GM21786 (cell line): ENCODE results near the gene MFSD2A.
"Not testable (repeated sequence)": the region's sequence is repeated elsewhere in the genome, so short reads cannot be mapped to it uniquely, and the experiment has no call there.

Experiments used
- ATAC-seq: cut with Tn5 transposase; IDR thresholded peaks from one replicate; pipeline ENCODE4 v1.9.1; 2021; ENCODE audit not compliant: unreplicated experiment

MFSD2A gene

DNA sequence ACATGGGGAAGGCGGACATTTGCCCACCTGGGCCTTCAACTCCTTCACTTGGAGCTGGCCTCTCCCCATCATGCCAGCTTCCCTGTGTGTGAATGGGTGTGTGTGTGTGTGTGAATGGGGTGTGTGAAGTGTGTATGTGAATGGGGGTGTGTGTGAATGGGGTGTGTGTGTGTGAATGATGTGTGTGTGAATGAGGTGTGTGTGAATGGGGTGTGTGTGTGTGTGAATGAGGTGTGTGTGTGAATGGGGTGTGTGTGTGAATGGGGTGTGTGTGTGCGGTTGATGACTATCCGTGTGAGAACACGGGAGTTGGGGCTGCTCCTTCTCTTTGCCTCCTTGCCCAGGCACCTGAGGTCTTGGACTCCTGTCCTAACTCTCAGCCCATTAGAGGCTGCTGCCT is 9.6 kb downstream of the MFSD2A start:
- no peak for ATAC-seq

DNA sequence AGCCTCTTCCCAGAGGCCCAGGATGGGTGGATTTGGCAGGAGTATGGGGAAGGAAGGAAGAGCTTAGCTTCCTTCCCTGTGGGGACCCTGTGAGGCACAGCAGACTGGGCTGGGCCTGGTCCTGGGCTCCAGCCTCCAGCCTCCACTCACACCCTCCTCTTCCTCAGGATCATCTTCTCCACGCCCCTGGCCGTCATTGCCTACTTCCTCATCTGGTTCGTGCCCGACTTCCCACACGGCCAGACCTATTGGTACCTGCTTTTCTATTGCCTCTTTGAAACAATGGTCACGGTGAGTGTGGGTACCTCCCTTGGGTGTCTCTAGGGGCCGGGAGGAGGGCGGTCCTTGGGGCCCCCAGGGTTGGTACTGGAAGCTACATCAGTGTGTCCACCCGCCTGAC is 10.1 kb downstream of the MFSD2A start:
- no peak for ATAC-seq

DNA sequence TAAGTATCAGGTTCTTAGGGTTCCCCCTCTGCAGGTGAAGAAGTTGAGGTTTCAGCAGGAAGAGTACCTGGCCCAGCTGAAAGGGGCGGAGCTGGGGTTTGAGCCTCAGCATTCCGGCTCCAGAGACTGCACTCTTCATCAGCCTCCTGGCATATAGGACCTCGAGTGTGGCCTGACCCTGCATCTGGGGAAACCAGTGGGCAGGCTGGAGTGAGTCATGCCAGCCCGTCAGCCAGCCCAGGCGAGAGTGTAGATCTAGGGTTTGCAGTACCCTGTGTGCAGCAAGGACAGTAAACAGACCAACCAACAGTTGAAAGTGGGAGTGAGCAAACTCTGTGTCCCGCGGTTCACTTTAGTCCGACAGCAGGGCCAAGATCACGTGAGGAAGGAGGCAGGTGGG is 14.1 kb downstream of the MFSD2A start:
- no peak for ATAC-seq

DNA sequence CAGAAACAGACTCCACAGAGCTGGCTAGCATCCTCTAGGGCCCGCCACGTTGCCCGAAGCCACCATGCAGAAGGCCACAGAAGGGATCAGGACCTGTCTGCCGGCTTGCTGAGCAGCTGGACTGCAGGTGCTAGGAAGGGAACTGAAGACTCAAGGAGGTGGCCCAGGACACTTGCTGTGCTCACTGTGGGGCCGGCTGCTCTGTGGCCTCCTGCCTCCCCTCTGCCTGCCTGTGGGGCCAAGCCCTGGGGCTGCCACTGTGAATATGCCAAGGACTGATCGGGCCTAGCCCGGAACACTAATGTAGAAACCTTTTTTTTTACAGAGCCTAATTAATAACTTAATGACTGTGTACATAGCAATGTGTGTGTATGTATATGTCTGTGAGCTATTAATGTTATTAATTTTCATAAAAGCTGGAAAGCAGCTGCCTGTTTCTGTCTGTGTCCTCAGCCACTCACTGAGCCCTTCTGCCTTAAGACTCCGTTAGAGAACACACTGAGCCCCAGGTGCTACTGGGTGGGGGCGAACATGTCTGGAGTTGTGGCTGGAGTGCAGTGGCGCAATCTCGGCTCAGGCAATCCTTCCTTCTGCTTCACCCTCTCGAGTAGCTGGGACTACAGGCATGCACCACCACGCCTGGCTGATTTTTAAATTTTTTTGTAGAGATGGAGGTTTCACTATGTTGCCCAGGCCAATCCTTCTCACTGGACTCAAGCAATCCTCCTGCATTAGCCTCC is 14.8 kb downstream of the MFSD2A start:
- ATAC-seq, result no peak

DNA sequence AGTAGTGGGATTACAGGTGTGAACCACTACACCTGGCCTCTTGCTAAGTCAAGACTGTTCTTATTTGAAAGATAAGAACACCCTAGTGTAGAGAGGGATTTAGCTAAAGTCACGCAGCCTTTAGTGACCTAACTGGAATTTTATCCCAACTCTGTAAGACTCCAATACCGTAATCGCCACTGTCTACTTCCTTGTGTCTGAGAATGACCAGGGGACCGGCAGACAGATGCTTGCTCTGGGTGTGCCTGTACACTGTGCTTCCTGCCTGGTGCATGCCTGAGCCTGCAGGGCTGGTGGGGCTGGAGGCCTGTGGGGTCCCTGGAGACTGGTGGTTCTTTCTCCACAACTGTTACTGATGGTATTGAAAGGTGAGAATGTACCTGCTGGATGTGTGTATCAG is 15.3 kb downstream of the MFSD2A start:
- ATAC-seq, result no peak

DNA sequence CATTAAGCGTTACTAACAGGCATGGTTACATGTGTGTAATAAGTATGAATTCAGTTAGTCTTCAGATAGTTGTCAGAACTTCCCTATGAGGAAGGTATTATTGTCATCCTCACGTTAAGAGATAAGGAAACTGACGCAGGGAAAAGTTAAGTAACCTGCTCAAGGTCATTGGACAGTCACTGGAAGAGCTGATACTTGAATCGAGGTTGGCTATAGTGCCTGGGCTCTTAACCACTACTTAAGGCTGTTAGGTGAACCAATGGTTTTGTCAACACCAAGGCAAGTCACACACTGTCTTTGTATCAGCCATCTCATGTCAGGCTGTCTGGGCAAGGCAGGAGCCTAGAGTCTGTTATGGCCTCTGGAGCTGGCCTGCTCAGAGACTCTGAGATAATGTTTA is 16.2 kb downstream of the MFSD2A start:
- ATAC-seq, result no peak

DNA sequence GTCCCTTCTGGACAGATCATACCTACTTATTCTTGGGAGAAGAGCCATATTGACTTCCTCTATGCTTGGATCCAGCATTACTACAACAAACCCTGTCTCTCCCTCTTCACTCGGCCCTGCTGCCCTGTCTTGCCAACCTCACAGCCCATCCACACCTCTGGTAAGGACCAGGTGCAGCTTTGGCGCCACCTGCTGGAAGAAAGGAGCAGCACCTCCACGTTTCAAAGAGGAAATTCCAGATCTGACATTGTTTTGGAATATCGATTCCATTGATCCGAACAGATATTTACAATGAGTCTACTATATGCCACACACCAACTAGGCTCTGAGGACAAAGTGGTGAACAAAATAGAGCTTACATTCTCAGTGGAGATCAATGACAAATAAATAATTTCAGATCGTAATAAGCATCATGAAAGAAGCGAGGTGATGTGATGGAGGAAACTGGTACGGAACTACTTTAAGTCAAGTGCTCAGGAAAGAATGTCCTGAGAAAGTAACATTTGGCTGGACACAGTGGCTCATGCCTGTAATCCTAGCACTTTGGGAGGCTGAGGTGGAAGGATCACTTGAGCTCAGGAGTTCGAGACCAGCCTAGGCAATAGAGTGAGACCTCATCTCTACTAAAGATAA is 18.7 kb downstream of the MFSD2A start:
- no peak for ATAC-seq

DNA sequence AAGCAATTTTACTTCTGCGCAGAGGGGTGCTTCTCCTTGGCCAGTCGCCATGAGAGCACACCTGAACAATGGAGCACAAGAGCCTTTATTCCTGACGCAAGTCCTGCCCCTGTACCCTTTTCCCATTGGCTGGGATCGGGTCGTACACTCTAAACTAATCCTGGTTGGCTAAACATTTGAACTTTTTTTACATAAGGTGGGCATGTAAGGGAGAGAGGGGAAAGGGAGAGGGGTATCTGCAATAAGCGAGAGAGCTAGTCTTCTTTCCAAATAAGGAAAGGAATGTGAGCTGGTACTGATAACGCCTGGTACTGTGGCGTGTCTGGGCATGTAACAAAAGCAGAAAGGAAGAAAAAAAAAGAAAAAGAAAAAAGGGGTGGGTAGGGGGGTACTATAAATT is 21.8 kb downstream of the MFSD2A start:
- ATAC-seq, result no peak

DNA sequence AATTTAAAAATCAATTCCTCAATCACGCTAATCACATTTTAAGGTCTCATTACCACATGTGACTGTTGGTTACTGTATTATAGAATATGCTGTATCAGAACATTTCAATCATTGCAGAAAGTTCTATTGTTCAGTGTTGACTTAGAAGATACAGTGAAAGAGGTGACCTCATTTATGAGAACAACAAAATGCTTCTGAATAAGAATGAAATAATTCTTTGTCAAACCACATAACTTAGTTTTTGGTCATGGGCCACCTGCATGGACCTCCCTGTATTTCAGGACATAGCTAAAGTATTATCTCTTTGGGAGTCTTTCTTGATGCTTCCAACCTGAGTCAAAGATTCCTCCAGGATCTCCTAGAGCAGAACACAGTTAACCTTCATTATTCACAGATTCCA is 22.3 kb downstream of the MFSD2A start:
- ATAC-seq, result no peak

DNA sequence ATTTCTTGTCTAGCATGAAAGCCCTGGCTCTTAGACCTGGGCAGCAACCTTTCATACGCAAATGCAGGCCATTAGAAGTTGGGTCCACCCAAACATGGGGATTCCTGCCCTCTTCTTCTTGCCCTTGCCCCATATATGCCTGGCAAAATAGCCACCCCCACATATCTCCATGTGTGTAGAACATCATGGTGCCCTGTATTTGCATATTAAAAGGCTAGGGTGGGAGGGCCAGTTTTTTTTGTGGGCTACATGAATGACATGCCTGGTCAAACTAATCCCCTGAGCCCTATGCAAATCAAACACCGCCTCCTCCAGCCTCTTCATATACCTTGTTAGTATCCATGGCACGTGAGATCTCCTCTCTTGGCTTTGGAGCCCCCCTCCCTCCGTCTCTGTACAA is 24.7 kb downstream of the MFSD2A start:
- no peak for ATAC-seq

DNA sequence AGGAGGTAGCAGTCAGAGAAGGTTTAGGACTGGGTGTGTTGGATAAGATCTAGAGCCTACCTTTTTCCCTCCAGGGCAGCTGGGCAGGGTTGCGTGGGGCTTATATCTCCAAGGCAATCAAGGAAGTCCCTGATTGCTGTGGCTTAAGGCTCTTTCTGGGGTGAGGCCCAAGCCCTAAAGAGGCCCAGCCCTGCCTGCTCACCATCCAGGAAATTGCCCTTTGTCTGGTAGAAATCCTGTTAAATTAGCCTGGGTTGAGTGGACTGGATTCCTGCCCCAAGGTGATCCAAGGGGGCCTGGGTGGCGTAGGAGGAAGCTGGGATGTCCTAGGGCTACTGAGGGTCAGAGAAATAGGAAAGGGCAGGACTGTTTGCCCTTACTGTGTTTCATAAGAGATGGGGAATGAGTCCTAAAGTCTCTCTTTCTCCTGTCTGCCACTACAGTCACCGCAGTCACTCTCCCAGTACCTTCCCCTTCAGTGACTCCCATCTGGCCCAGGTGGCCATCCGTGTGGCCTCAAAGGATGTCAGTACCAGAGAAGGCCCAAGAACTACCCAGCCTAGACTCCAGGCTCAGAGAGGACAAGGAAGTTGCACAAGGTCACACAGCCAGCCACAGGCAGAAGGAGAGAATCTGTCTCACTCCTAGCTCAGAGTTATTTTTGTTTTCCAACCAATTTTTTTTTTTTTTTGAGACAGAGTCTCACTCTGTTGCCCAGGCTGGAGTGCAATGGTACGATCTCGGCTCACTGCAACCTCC is 25.8 kb downstream of the MFSD2A start:
- no peak for ATAC-seq

DNA sequence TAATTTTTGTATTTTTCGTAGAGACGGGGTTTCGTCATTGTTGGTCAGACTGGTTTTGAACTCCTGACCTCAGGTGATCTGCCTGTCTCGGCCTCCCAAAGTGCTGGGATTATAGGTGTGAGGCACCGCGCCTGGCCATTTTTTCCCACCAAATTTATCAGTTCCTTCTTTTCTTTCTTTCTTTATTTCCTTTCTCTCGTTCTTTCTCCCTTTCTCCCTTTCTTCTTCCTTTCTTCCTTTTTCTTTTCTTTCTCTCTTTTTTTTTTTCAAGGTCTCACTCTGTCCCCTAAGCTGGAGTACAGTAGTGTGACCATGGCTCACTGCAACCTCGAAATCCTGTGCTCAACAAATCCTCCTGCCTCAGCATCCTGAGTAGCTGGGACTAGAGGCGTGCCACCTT is 26.4 kb downstream of the MFSD2A start:
- no peak for ATAC-seq

DNA sequence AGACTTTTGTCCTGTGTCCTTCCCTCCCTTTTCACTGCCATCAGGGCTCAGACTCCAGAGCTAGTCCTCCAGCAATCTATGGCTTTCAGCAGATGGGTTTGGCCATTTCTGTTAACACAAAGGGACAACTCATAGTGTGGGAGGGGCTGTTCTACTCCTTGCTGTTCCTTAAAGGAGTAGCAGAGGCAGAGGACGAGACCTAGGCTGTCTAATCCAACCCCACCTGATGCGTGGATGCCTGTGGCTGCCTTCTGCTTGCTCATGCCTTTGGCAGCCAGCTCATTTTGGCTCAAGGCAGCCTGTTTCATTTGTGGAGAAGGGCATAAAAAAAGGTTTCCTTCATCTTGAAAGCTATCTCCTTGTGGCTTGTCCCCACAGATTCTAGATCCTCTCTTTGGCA is 27.0 kb downstream of the MFSD2A start:
- no peak for ATAC-seq

DNA sequence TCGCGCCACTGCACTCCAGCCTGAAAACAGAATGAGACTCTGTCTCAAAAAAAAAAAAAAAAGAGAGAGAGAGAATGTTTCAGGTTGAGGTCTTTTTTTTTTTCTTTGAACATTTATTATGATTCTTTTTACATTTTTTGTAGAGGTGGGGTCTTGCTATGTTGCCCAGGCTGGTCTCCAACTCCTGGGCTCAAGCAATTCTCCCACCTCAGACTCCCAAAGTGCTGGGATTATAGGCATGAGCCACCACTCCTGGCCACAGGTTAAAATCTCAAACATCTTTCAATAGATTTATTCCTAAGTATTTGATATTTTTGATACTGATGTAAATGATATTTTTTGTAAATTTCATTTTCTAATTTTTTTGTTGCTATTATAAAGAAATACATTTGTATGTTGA is 29.5 kb downstream of the MFSD2A start:
- not testable (repeated sequence) for ATAC-seq

DNA sequence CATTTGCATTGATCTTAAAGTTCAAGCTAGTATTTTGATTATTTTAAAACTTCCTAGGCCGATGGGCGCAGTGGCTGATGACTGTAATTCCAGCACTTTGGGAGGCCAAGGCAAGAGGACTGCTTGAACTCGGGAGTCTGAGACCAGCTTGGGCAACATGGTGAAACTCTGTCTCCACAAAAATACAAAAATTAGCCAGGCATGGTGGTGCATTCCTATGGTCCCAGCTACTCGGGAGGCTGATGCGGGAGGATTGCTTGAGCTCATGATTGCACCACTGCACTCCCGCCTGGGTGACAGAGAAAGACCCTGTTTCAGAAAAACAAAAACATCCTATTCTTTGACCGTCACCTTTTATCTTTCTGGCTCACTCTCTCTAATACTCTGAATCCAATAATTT is 30.0 kb downstream of the MFSD2A start:
- ATAC-seq, result no peak

DNA sequence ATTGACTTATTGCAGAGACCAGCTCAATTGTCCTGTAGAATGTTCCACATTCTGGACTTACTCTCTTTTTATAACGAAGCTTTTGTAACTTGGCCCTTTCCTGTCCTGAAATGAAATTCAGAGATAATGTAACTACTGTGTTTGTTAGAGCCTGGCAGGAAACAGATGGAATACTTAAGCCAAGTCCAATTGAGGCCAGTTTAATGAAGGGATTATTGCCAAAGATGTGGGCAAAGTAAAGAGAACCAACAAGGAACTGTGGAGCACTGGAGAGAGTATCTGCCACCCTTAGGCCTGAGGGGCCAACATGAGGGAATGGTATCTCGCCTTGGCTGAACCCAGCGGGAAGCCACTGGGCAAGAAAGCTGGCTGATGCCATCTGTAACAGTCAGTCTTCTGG is 32.9 kb downstream of the MFSD2A start:
- ATAC-seq, result no peak

DNA sequence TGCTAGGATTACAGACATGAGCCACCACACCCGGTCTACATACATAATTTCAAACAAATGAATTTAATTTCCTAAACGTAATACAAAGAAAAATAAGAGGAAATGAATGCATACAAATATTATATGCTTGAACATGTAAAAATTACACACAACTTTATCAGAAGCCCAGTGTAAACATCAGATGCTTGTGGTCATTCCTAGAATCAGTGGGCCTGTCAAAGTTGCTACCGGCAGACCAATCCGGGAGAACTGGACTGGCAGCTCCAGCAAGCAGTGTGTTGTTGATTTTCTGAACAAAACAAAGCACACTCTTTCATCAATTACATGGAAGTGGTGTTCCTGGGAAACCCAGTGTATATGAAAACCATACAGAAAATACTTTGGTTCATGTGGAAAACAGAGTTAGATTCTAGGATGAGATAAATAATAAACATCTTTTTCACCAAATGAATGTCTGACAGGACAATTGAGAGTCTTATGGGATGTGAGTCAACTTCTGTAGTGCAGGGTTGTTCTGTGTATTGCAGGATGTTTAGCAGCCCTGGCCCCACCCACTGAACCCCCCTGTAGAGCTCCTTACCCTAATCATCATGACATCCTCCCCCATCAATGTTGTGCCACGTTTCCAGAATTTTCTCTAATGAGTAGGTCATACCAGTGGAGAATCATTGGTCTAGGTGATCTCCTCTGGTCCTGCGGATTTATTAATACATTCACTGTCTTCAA is 33.8 kb downstream of the MFSD2A start:
- ATAC-seq, result no peak

DNA sequence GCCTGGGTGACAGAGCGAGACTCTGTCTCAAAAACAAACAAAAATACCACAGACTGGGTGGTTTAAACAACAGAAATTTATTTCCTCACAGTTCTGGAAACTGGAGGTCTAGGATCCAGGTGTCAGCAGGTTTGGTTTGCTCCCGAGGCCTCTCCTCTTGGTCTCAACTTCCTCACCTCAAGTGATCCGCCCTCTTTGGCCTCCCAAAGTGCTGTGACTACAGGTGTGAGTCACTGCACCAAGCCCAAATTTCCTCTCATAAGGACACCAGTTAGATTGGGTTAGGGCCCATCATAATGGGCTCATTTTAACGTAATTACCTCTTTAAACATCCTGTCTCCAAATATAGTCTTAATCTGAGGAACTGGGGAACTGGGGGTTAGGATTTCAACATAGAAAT is 35.5 kb downstream of the MFSD2A start:
- ATAC-seq, result no peak

DNA sequence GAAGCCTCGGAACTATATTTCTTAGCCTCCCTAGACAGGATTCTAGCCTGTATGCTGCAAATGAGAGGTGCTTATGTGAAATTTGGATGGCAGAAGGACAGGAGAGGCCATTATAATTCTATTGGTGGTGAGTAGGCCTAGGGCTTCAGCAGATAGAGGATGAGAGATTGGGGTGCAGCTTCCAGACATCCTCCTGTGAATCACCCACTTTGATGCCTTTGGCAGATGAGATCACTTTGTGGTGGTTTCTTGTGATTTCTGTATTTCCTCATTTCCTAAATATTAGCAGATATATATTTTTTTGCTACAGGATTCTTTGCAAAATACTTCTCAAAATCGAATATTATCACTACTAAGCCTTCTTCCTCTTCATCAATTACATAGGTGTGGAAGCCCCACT is 37.3 kb downstream of the MFSD2A start:
- ATAC-seq, result no peak

DNA sequence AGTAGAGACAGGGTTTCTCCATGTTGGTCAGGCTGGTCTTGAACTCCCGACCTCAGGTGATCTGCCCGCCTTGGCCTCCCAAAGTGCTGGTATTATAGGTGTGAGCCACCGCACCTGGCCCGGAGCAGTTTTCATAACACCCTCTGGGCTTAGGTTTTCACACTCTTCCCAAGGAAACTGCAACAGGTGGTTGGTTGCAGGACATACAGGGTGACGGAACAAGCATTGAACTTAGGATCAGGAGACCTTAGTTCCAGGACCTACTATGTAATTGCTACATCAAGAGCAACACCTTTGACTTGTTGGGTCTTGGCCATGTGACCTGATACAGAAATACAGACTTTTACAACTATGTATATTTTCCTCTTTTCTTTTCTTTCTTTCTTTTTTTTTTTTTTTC is 37.9 kb downstream of the MFSD2A start:
- ATAC-seq, result no peak

DNA sequence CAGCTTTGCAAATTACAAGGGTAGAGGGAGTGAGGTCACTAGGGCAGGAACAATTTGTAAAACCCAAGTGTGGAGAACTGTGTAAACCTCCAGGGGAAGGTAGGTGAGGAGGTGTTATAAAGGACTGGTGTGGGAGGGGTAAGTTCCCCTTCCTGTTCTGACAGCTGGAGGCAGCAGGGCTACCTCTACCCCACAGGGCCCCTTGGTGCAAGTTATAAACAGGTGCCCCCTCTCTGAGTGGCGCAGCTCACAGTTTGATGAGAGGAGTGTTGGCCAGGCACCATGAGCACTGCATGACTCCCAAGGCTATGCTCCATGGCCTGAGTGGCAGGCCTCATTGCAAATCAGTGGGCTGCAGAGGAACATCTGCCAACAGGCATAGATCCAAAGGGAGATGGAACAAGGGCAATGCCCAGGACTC is 41.0 kb downstream of the MFSD2A start:
- ATAC-seq, result no peak
